Measurements from ENCODE around the gene AEN.

The AEN gene

DNA sequence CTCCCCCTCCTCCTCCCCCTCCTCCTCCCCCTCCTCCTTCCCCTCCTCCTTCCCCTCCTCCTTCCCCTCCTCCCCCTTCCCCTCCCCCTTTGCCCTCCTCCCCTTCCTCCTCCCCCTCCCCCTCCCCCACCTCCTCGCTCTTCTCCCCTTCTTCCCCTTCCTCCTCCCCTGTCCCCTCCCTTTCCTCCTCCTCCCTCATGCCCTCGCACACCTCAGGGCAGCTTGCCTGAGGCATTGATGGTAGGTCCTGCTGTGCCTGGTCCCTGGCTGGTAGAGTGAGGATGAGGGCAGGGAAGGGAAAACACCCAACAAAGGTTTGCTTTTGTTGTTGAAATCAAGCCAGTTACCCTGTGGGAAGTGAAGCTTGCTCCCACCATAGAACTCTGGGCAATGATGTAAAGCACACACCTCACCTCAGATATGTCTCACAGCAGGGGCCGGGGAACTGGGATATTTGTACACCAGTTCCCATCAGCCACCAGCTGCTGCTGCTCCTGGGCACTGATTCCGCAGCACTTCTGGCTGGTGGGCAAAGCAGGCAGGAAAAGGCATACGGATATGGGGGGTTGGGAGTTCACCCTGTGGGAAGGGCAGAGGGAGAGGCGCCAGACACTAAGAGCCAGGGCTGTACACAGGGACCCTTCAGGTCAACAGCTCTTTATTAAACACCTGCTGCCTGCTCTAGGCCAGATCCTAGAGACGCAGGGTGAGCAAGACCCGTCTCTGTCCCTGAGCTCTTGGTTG, 31.5 kb downstream of the AEN start:
- peak; percentile 37 for DNase-seq

DNA sequence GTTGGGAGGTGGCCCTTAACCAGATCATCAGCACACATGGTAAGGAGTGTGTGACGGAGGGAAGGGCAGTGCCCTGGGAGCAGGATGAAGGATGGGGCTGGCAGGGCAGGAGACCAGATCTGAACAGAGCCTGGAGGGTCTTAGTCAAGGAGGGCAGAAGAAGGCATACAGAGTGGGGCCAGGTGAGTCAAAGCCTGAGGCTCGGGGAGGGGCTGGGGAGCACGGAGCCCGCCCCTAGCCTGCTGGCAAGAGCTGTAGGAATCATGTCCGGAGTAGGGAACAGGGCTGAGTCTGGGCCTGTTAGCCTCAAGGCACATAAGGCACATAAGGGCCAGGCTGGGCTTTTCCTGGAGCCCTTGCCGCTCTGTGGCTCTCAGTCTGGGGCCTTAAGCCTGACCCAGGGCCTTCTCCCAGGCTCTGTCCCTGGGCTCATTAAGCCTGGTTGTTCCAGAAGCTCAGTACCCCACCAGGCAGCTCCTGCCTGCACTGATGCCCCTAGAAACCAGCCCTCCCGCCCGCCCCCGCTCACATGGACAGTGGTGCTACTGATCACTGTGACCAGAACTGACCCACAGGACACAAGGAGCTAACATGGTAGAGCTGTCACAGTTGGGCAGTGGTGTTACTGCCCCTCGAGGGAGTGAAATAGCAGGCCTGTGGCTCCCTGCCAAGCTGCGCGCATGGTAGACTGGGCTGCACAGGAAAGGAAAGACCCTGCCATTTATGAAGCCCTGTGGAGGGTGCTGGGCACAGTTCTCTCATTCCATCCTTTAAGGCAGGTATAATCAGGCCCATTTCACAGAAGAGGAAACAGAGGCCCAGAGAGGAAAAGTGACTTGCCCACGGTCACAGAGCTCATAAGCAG, 32.3 kb downstream of the AEN start:
- DNase-seq: no peak

DNA sequence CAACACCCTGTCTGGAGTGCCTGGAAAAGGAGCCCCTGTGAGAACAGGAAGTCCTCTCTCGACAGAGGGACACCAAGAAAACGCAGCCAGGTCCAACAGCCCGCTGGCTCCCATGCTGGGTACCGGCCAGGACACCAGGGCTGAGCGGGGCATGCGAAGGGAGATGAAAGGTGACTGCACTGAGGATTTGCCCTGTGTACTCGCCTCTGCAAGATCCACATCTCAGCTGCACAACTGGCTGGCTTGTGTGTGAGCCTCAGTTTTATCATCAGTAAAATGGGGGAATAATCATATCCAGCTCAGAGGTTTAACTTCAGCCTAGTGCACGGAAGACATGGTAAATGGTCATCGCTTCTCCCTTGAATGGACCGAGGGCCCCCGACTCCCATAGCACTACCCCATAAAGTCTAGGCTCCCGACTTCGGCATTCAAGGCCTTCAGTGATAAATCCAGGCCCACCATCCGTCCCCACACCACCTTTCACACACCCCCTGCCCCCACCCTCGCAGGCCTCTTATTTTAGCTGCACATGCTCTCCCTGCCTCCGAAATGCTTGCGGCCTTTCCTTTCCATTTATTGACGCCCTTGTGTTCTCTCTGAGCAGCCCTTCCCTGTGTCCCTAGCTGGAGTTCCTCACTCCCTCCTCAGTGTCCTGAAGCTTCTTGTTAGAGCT, 33.4 kb downstream of the AEN start:
- DNase-seq: no peak

DNA sequence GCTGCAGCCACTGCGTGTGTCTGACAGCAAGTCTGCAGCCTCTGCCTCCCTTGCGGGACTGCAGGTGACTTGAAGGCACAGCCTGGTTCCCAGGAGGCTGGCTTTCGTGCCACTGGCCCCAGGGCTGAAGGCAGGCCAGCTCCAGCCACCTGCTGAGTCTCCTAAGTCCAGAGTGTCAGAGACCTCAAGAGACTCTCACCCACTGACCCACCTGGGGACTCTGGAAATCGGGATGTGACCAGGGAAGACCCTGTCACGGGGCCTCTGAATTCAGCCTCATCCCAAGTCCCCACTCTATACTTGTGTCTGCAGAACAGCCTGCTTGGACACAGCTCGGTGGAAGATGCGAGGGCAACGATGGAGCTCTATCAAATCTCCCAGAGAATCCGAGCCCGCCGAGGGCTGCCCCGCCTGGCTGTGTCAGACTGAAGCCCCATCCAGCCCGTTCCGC, 34.0 kb downstream of the AEN start:
- no peak for DNase-seq

DNA sequence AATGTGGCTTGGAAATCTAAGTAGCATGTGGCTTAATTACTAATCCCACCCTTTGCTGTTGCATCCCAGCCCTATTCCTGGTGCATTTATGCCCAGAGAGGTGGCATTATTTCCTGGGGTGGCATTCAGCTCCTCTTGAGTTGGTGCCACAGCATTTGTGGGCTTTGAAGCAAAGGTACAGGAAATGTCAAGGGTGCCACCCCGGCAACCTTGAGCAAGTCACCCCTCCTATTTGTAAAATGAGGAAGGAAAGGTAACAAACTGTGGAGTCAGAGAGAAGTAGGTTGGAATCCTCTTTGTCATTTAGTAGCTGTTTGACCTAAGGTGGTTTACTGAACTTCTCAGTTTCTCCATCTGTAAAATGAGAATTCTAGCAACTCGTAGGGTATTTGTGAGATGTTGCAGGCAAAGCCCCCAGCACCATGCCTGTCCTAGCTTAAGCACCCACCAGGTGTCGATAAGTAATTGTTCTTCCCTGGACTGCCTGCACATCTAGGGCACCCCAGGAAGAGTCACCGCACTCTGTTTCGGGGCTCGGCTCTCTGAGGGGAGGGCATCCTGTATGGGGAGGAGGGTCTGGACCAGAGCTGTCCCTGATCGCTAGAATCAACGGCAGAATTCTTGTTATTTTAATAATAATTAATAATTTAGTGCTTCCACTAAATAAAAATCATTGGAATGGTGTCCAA, 34.8 kb downstream of the AEN start:
- no peak for DNase-seq

DNA sequence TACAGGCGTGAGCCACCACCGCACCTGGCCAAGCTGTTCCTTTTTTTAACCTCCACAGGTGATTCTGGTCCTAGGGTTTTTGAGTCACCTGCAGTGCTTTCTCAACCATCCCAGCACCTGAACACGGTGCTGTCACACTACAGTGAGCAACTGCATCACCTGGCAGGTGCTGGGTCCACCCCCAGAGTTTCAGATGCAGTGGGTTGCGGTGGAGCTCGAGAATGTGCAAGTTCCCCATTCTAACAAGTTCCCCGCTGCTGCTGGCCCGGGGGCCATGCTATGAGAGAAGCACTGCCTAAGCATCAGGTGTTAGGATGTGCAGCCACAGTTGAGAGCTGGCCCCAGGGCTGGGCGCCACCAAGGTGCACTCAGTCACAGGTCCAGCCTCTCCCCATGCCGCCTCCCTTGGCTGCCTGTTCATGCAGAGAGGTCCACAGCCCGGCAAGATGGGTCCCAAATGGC, 35.7 kb downstream of the AEN start:
- no peak for DNase-seq

DNA sequence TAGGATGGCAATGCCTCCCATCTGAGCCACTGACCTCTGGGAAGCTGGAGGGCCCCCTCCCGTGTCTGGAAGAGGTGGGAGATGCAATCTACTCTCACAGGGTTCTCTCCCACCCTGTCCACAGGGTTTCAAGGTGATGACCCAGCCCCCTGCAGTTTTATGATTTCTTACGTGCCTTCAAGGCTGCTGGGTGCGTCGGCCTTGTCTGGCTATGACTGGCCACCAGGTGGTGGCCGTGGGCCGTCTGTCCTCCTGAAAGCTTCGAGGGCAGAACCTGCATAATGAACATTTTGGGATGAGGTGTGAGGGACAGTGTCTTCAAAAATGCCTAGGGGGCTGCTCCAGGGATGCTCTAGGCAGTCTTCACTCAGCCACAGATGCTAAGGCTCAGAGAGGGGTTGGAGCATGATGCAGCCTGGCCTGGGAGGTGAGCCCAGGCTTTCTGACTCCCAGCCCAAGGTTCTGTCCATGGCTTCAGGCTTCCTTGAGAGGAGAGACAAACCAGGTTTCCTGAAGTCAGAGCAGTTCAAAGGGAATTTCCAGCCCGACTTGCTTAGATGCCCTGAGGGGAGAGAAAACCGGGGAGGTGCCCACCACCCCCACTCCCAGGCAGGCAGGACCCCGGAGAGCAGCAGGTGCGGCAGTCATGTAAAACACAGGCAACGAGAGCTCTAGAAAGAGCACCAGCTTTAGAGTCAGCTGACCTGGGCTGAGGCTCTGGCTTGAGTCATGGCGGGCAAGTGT, 36.4 kb downstream of the AEN start:
- DNase-seq: no peak

DNA sequence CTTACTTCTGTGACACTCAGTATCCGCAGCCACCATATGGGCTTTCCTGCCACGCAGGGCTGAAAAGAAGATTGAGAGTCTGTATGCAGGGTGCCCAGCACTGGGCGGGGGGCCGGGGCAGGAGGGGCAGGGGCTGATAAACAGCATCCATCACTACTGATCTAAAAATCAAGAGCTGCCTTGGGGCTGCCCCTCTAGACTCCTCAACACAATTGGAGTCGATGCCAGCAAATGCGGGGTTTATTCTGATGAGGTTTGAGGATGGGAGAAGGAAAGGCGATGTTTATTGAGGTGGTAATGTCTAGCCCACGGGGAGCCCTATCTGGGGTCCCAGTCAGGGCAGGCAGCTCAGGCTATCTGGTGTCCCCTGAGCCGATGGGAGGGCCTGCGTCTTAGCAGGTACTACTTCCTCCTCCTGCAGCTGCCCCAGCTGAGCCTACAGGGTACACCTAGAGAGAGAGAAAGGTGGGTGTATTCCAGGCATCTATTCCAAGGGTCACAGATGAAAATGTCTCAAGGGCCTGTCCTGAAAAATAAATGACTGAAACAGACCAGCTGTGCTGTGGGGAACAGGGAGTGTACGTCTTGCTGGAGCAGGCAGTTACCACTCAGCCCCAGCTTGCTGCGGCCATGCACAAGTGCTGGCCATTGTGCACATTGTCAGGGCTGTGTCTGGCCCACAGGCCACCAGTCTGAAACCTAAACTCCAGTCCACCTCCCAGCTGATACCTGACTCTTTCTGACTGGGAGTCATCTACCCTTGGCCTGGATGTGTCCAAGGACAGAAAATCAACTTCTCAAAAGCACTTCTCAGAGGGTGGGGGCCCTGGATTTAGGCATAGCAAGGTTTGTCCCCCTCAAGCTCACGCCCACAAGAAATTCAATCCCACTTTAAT, 37.2 kb downstream of the AEN start:
- no peak for DNase-seq

DNA sequence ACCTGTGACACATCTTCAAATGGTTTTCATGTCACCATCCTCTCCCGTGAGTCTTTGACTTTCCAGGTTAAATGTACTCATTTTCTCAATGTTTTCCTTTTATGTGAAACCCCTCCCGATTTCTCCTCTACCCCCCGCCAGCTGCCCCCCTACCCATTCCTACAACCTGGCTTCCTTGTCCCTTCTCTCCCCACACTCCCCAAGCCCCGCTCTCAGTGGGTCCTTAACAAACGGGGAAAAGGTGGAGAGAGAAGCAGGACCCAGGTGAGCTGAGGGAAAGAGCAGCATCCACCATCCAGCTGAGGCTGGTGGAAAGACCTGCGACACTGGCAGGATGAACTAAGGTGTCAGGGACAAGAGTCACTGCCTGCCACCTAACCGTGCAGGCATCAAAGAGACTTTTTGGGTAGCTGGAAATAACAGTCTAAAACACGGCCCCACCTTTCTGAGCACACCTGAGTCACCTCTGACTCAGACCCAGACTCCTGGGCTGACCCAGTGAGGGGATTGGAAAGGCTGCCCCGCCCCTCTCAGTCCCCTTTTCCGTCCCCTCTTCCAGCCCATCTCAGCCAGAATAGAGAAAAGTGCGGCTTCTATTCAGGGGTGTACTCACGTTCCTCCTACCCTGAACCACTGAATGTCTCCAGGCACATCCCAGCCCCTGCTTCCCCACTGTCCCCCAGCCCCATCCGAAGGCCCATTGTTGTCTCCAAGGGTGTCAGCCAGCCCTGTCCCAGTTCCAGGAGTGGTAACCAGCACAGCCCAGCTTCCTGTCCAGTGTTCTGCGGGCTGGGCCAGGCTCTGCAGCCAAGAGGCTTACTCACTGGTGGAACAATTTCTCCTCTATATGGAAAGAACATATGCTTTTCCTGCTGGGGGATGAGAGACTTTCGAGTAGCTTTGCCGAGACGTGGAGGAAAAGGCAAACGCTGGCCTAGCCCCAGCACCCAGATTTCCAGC, 38.1 kb downstream of the AEN start:
- DNase-seq: no peak

DNA sequence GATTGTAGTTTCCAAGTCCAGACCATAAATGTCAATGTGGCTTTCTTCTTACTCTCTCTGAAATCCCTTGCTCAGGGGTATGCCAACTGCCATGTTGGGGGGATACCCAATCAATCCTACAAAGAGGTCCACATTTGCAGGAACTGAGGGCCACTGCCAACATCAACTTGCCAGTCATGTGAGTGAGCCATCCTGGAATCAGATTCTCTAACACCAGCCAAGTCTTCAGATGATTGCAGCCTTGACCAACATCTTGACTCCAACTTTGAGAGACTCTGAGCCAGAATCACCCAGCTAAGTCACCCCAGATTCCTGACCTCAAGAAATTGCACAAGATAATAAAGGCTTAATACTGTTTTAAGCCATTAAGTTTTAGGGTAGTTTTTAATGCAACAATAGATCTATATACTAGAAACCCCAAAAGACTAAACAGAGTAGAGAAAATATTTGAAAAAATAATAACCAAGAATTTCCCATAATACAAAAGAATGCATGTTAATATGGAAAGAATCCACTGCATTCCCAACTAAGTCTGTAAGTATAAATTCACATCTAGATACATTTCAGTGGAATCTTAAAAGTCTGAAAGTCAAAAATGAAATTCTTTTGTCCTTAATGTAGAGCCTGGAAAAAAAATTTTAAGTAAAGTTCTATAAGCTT, 40.0 kb downstream of the AEN start:
- DNase-seq: no peak

DNA sequence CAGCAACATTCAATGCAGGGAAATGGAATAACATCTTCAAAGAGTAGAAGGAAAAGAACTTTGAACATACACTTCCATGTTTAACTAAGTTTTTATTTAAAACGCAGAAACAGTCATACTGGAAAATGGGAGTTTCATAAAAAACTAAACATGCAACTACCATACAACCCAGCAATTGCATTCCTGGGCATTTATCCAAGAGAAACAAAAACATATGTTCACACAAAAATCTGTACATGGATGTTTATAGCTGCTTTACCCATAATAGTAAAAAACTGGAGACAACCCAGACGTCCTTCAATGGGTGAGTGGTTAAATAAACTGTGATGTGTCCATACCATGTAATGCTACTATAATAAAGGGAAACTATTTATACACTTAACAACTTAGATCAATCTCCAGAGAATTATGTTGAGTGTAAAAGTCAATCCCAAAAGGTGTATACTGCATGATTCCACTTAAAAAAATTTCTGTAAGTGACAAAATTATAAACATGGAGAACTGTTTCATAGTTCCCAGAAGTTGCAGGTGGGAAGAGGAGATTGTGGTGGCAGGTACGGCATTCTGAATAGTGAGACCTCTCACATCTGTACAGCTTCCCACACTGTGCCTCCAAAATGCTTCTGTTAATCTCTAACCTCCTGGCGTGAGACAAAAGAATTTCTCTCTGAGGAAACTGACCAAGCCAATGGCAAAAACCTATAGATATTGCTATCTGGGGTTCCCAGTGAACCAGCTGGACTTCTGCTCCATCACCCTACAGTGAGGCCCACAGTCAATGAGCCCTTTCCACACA, 40.8 kb downstream of the AEN start:
- DNase-seq: no peak

DNA sequence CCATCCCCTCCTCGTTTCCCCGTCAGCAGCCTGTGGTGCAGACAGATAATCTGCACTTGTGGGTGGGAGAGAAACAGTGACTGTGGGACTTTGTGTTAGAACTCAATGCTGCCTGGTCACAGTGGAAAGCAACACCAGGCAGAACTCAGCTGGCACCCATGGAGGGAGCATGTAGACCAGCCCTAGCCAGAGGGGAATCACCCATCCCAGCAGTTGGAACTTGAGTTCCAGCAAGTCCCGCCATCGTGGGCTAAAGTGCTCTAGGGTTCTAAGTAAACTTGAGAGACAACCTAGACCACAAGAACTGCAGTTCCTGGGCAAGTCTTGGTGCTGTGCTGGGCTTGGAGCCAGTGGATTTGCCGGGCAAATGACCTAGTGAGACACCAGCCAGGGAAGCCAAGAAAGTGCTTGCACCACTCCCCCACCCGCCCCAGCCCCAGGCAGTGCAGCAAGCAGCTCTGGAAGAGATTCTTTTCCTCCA, 42.0 kb downstream of the AEN start:
- DNase-seq: peak; percentile 72

DNA sequence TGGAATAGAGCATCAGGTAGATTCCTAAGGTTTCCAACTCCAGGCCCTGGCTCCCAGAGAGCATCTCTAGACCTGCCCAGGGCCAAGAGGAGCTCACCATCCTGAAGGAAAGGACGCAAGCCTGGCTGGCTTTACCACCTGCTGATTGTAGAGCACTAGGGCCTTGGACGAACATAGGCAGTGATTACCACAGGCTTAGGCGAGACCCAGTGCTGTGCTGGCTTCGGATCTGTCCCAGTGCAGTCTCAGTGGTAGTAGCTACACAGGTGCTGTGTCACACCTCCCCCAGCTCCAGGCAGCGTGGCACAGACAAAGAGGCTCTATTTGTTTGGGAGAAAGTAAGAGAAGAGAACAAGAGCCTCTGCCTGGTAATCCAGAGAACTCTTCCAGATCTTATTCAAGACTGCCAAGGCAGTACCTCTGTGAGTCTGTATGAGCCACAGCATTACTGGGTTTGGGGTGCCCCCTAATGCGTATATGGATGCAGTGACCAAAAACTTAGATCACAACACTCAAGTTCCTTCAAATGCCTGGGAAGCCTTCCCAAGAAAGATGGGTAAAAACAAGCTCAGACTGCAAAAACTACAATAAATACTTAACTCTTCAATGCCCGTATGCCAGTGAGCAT, 43.1 kb downstream of the AEN start:
- DNase-seq: no peak

DNA sequence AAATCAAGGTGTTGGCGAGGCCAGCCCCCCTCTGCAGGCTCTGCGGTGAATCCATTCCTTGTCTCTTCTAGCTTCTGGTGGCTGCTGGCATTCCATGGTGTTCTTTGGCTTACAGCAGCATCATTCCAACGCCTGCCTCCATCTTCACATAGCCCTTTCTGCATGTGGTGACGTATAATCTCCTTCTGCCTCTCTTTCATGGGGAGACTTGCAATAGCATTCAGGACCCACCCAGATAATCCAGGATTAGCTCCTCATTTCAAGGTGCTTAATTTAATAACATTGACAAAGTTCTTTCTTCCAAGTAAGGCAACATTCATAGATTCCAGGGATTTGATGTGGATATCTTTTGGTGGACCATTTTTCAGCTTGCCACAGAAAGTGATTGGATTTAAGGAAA, 53.5 kb downstream of the AEN start:
- no peak for DNase-seq

DNA sequence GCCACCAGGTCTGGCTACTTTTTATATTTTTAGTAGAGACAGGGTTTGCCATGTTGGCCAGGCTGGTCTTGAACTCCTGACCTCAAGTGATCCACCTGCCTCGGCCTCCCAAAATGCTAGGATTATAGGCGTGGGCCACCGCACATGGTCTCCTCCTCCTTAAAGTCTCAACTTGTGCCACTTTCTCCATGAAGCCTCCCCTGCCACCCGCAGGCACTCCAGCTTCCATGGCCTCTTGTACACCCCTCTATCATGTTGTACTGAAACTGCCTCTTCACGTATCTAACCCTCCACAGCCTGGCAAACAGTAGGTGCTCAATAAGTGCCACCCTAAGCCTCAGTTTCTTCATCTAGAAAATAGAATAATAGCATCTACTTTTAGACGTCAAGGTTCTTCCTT, 57.6 kb downstream of the AEN start:
- no peak for DNase-seq

DNA sequence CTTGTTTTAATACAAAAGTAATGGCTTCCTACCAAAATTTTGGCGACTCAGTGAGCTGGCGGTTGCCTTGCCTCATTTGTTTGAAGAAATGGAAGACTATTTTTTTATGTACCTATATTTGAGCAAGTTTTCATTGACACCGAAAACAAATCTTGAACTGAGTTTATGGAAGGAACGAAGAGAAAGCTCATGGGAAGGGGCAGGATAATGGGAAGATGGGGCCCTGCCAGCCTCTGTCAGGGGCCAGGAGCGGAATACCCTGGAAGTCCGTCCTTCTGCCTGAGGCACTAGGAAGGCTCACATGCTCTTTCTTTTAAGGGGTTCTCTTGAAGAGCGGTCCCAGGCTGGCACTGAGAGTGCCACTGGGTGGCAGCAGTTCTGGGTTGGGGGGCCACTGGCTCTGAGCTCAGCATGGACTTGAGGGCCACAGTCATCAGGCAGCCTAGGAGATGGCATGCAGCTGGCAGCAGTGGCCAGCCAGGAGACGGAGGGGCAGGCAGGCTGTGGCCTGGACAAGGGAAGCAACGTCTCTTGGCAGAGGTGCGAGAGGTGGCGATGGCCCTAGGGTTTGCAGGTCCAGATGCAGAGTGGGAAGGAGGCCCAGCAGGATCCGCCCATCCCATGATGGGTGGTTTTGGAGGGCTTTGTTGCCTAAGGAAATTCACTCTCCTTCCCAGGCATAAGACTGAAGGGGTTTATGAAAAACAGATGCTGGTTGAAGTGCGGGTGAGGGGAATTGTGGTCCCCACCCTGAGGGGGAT, 59.3 kb downstream of the AEN start:
- DNase-seq: no peak

DNA sequence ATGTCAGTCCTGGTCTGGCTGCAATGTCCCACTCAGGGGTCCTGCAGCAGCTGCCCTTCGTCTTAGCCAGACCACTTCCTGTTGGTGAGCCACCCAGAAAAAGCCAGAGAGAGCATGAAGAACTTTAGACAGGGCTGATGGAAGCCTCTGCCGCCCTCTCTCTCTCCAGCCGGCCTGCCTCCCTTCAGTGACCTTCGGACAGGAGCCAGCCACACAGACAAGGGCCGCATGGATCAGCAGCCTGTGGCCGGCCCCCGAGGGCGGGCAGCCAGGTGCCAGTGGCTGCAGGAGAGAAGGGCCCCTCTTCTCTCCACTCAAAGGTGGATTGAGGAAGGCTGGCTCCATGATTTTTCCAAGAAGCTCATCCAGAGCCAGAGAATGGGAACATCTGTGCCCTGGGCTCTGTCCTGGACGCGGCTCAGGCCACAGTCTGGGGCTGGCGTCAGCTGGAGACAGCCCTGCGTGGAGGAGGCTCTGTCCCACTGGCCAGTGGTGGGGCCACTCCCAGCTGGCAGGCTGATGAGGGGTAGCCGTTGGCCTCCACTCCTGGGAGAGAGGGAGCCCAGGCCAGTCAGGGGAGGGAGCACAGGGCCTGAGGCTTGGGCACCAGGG, 60.6 kb downstream of the AEN start:
- no peak for DNase-seq
